COR-L47 (cell line): ENCODE measurements around the gene SYNPR.
"Not testable (repeated sequence)": the region's sequence is repeated elsewhere in the genome, so short reads cannot be mapped to it uniquely, and the experiment has no call there.

ENCODE experiments used
- DNase-seq: peaks from one replicate; lab custom pipeline; 2025; lab: John Stamatoyannopoulos, UW

Gene SYNPR

GRCh38 chr3:63278171-63279004 lies at the start of gene SYNPR:
Gene SYNPR, plus strand, starts transcription at chr3:63278308.
- DNase-seq = peak; percentile 2

GRCh38 chr3:63228677-63229076 lies 49.4 kb upstream of the SYNPR start:
- peak; percentile 25 for DNase-seq

GRCh38 chr3:63230146-63230545 lies 48.0 kb upstream of the SYNPR start:
- DNase-seq = no peak

GRCh38 chr3:63231643-63232042 lies 46.5 kb upstream of the SYNPR start:
- no peak for DNase-seq

GRCh38 chr3:63232764-63233396 lies 45.2 kb upstream of the SYNPR start:
- no peak for DNase-seq

- DNase-seq = no peak
Observed at GRCh38 chr3:63240381-63240902, 37.7 kb upstream of the SYNPR start.

- DNase-seq = no peak
Observed at GRCh38 chr3:63242124-63242523, 36.0 kb upstream of the SYNPR start.

- no peak for DNase-seq
Observed at GRCh38 chr3:63244486-63244885, 33.6 kb upstream of the SYNPR start.

- no peak for DNase-seq
Observed at GRCh38 chr3:63245726-63246241, 32.3 kb upstream of the SYNPR start.

GRCh38 chr3:63248015-63248414 lies 30.1 kb upstream of the SYNPR start:
- DNase-seq = no peak

- DNase-seq = no peak
Observed at GRCh38 chr3:63251499-63251898, 26.6 kb upstream of the SYNPR start.

- not testable (repeated sequence) for DNase-seq
Observed at GRCh38 chr3:63255819-63256218, 22.3 kb upstream of the SYNPR start.

- no peak for DNase-seq
Observed at GRCh38 chr3:63264716-63265115, 13.4 kb upstream of the SYNPR start.

GRCh38 chr3:63274359-63274758 lies 3.7 kb upstream of the SYNPR start:
- DNase-seq = no peak

- no peak for DNase-seq
Observed at GRCh38 chr3:63279005-63279841, 1.1 kb downstream of the SYNPR start.

- DNase-seq = no peak
Observed at GRCh38 chr3:63287610-63288009, 9.5 kb downstream of the SYNPR start.

GRCh38 chr3:63290686-63291085 lies 12.6 kb downstream of the SYNPR start:
- no peak for DNase-seq

GRCh38 chr3:63294332-63294731 lies 16.2 kb downstream of the SYNPR start:
- no peak for DNase-seq

GRCh38 chr3:63295356-63295755 lies 17.2 kb downstream of the SYNPR start:
- no peak for DNase-seq

- DNase-seq = no peak
Observed at GRCh38 chr3:63295806-63296205, 17.7 kb downstream of the SYNPR start.

GRCh38 chr3:63296249-63296648 lies 18.1 kb downstream of the SYNPR start:
- DNase-seq = no peak

- no peak for DNase-seq
Observed at GRCh38 chr3:63303238-63303637, 25.1 kb downstream of the SYNPR start.
